SK-N-MC (cell line): ENCODE results near the gene CLASP1.

Experiments used
- EZH2 ChIP-seq: fragments of 200-600 bp; sonication (generic); IDR thresholded peaks from one replicate; pipeline ENCODE4 v1.6.1; 2017; ENCODE audit warnings: antibody characterized with exemption
- POLR2AphosphoS5 ChIP-seq: IDR thresholded peaks from 2 replicates; pipeline ENCODE4 v1.6.1; 2012; ENCODE audit warnings: mild to moderate bottlenecking, low read depth, low read length, borderline replicate concordance

DNA sequence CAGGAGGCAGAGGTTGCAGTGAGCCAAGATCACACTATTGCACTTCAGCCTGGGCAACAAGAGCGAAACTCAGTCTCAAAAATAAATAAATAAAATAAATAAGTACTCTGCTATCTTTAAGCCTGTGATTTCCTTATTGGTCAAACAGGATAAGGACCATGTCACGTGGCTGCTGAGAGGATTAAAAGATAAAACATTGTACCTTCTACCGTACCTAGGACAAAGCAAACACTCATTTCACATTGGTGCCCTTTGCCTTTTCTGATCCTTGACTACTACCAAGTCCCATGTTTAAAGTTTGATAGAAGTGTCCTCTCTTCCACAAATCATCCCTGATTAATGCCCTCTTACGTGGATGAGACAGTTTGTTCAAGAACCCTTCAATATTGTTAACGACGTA, 244.0 kb downstream of the CLASP1 start:
- no peak for TF ChIP-seq POLR2AphosphoS5
- no peak for TF ChIP-seq EZH2
